GM15510 (cell line): ENCODE data around the gene PPP1R1B.

Experiments used
- POLR2A ChIP-seq: IDR thresholded peaks from 3 replicates; pipeline ENCODE4 v1.6.1; 2011; ENCODE audit warnings: borderline replicate concordance; ENCODE audit not compliant: insufficient read length; ENCODE audit errors: extremely low read depth

PPP1R1B gene

GRCh38 chr17:39598047-39598481 is 28.7 kb upstream of the PPP1R1B start:
- TF ChIP-seq POLR2A = no peak

GRCh38 chr17:39598630-39599003 is 28.1 kb upstream of the PPP1R1B start:
- no peak for TF ChIP-seq POLR2A

GRCh38 chr17:39599004-39599664 is 27.6 kb upstream of the PPP1R1B start:
- TF ChIP-seq POLR2A = no peak

- TF ChIP-seq POLR2A = no peak
Observed at GRCh38 chr17:39599665-39600231, 27.0 kb upstream of the PPP1R1B start.

GRCh38 chr17:39600288-39600996 is 26.3 kb upstream of the PPP1R1B start:
- TF ChIP-seq POLR2A = no peak

GRCh38 chr17:39600997-39601597 is 25.7 kb upstream of the PPP1R1B start:
- TF ChIP-seq POLR2A = no peak

GRCh38 chr17:39601758-39602532 is 24.8 kb upstream of the PPP1R1B start:
- TF ChIP-seq POLR2A = no peak

- no peak for TF ChIP-seq POLR2A
Observed at GRCh38 chr17:39602533-39603303, 24.0 kb upstream of the PPP1R1B start.

- no peak for TF ChIP-seq POLR2A
Observed at GRCh38 chr17:39603304-39604016, 23.3 kb upstream of the PPP1R1B start.

- no peak for TF ChIP-seq POLR2A
Observed at GRCh38 chr17:39604911-39605491, 21.8 kb upstream of the PPP1R1B start.

- TF ChIP-seq POLR2A = no peak
Observed at GRCh38 chr17:39605492-39606433, 21.0 kb upstream of the PPP1R1B start.

GRCh38 chr17:39606434-39607056 is 20.2 kb upstream of the PPP1R1B start:
- TF ChIP-seq POLR2A = no peak
